GM12801 (cell line): ENCODE results near the gene C5.

Source experiments
- CTCF ChIP-seq: IDR thresholded peaks from one replicate; pipeline ENCODE4 v1.5.1; 2011; ENCODE audit warnings: control low read depth; ENCODE audit not compliant: insufficient read length; ENCODE audit errors: extremely low read depth

The C5 gene

GRCh38 chr9:121050128-121050988 lies at the start of gene C5:
C5 (minus strand) TSS chr9:121050275; CDS start chr9:121050246, 29 bp downstream.
- no peak for TF ChIP-seq CTCF

- TF ChIP-seq CTCF: no peak
Observed at GRCh38 chr9:121098567-121099198, 48.6 kb upstream of the C5 start.

- TF ChIP-seq CTCF: no peak
Observed at GRCh38 chr9:121095057-121095456, 45.0 kb upstream of the C5 start.

- TF ChIP-seq CTCF: no peak
Observed at GRCh38 chr9:121088576-121088975, 38.5 kb upstream of the C5 start.

GRCh38 chr9:121085661-121086060 lies 35.6 kb upstream of the C5 start:
- TF ChIP-seq CTCF: no peak

GRCh38 chr9:121082075-121082474 lies 32.0 kb upstream of the C5 start:
- no peak for TF ChIP-seq CTCF

GRCh38 chr9:121075251-121076036 lies 25.4 kb upstream of the C5 start:
- TF ChIP-seq CTCF: no peak
